Measurements from ENCODE around the gene ATRX.
"Not testable (repeated sequence)": the region's sequence is repeated elsewhere in the genome, so short reads cannot be mapped to it uniquely, and the experiment has no call there.

The ATRX gene

DNA sequence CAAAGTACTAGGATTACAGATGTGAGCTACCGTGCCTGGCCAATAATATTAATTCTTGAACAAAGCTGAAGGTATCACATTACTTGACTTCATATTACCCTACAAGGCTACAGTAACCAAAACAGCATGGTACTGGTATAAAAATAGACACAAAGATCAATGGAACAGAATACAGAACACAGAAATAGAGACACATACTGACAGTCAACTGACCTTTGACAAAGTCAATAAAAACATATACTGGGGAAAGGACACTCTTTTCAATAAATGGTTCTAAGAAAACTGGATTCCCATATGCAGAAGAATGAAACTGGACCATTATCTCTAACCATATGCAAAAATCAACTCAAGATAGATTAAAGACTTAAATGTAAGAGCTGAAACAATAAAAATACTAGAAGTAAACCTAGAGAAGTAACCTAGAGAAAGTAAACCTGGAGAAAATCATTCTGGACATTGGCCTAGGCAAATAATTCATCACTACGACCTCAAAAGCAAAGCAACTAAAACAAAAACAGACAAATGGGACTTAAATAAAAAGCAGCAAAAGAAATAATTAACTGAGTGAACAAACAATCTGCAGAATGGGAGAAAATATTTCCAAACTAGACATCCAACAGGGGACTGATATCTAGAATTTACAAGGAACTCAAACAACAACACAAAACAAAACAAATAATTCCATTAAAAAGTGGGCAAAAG, 182.2 kb downstream of the ATRX start:
- DNase-seq = no peak

DNA sequence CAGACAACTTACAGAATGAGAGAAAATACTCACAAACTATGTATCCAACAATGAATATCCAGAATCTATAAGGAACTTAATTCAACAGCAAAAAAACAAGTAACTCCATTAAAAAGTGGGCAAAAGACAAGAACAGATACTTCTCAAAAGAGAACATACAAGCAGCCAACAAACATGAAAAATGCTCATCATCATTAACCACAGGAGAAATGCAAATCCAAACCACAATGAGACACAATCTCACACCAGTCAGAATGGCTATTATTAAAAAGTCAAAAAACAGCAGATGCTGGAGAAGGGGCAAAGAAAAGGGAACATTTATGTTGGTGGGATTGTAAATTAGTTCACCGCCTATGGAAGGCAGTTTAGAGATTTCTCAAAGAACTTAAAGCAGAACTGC, 188.5 kb downstream of the ATRX start:
- no peak for DNase-seq

DNA sequence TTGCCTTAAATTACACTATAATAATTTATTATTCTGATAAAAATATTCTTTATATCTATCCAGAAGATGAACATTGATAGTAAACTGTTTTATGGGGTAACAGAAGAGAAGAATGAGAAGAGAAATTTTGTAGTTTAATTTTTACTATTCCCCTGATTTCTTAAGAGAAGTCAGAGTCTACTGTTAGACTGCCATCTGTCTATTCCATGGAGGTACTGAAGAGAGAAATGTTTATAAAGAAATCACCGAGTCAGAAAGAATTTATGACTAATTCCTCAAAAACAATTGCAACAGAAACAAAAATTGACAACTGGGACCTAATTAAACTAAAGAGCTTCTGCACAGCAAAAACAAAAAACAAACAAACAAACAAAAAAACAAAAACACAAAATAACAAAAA, 188.9 kb downstream of the ATRX start:
- DNase-seq = no peak

DNA sequence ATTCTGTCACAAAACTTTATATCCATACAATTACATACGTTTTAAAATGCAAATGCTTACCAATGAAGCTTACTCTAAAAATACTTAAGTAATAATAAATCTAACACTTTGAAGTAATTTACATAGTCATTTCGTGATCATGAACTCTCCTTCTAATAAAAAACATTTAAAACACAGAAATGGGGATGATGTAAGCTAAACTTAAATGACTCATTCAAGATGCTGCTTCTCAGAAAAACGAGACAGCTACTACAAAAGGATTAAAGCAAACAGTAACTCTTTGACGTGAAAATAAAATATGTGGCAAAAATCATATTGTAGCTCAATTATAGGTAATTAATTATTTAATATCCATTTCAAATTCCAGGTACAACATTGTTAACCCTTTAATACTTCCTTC, 190.2 kb downstream of the ATRX start:
- no peak for DNase-seq

DNA sequence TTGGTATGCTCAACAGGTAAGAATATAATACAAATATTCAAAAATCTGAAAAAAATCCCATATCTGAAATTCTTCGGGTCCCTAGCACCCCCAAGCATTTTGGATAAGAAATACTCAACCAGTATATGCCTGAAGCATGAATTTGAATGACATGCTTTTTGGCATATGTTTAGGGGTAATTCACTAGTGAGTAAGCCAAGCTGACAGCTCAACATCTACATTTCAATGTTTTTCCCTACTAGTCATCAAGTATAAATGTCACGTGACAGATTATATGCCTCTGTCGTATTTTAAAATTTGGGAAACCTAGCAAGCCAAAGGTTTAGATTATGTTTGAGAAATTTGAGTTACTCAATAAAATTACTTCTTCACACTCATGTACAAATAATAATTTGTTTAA, 213.7 kb downstream of the ATRX start:
- DNase-seq = no peak

DNA sequence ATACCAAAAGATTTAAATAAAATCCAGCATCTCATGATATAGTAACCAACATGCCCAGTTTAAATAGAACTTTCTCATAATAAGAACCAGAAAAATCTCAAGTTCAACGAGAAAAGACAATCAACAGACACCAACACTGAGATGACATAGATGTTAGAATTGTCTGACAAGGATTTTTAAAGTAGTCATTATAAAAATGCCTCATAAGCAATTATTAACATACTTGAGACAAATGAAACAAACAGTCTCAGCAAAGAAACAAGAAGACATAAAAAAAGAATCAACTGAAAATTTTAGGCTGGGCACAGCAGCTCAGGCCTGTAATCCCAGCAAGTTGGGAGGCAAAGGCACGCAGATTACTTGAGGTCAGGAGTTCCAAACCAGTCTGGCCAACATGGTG, 220.7 kb downstream of the ATRX start:
- no peak for DNase-seq

DNA sequence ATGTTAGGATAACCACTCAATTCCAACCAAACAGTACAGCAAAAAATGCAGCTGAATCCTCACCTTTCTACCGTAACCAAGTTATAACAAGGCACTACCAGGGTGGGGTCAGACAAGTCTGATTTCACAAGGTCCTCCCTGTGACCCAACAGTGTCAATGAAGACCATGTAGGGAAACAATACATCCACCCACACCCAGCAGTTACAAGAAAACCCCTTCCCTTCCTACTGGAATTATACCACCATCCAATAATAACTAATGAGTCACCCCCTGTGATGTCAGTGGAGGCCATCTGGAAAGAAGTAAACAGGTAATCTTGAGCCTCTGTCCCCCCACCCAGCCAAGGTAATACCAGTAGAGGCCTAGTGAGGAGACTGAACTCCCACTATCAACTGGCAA, 221.2 kb downstream of the ATRX start:
- no peak for DNase-seq

DNA sequence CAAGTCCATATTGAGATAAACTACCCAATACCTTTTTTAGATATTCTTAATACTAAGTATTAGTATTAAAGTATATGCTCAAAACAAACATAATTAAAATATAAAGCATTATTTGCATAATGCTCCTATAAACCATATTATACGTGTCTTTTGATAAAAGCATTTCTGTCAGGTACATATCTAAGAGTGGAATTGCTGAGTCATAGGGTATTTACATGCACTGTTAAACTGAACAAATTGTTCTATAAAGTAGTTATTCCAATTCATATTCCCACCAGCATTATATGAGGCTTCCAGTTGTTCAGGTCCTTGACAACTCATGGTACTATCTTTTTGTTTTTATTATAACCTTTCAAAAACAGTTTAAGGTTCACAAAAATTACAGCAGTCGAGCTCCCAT, 224.6 kb downstream of the ATRX start:
- DNase-seq = no peak

DNA sequence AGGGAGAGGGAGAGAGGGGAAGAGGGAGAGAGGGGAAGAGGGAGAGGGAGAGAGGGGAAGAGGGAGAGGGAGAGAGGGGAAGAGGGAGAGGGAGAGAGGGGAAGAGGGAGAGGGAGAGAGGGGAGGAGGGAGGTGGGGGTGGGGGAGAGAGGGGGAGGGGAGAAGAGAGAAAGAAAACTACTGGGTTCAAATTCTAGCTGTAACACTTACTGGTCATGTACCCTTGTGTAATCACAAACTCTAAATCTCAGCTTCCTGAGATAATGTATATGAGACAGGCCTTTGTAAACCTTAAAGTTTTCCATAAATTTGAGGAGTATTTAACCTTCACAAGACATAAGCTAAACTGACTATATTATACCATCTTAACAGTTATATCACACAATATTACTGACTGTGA, 229.7 kb downstream of the ATRX start:
- DNase-seq = no peak

DNA sequence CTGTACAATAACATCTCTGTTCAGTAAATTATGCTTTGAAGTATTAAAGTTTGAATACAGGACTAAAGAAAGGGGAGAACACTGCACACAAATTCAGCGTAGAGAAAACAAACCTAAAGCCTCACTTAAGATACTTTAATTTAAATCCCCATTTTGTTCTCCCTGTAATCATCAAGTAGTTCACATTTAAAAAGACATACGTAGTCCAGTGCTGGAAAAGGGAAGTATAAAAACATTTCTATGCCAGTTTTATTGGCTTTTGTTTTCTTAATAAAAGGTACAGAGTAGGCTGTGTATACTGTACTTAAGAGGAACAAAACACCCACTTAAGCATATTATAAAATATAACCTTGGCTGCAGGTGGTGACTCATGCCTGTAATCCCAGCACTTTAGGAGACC, 237.3 kb downstream of the ATRX start:
- no peak for DNase-seq

DNA sequence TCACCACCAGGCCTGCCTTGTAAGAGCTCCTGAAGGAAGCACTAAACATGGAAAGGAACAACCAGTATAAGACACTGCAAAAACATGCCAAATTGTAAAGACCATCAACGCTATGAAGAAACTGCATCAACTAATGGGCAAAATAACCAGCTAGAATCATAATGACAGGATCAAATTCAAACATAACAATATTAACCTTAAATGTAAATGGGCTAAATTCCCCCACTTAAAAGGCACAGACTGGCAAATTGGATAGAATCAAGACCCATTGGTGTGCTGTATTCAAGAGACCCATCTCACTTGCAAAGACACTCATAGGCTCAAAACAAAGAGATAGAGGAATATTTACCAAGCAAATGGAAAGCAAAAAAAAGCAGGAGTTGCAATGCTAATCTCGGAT, 246.2 kb downstream of the ATRX start:
- not testable (repeated sequence) for DNase-seq

DNA sequence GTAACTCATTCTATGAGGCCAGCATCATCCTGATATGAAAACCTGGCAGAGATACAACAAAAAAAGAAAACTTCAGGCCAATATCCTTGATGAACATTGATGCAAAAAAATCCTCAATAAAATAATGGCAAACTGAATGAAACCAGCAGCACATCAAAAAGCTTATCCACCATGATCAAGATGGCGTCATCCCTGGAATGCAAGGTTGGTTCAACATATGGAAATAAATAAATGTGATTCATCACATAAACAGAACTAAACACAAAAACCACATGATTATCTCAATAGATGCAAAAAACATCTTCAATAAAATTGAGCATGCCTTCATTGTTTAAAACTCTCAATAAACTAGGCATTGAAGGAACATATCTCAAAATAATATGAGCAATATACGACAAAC, 254.8 kb downstream of the ATRX start:
- not testable (repeated sequence) for DNase-seq

DNA sequence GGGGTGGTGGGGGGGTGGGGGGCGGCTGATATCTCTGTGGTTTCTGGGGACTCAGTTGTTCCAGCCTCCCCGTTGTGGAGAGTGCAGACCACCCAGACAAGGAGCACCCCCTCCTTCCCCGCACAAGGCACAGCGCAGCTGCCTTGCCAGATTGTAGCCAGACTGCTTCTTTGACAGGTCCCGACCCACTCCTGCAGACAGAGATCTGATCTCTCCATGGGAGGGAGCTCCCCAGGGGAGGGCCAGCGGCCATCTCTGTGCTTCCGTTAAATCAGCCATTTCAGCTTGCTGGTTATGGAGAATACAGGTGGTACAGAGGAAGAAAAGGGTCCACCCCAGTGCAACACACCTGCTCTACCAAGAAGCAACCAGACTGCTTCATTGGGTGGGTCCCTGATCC, 258.0 kb downstream of the ATRX start:
- DNase-seq = no peak

DNA sequence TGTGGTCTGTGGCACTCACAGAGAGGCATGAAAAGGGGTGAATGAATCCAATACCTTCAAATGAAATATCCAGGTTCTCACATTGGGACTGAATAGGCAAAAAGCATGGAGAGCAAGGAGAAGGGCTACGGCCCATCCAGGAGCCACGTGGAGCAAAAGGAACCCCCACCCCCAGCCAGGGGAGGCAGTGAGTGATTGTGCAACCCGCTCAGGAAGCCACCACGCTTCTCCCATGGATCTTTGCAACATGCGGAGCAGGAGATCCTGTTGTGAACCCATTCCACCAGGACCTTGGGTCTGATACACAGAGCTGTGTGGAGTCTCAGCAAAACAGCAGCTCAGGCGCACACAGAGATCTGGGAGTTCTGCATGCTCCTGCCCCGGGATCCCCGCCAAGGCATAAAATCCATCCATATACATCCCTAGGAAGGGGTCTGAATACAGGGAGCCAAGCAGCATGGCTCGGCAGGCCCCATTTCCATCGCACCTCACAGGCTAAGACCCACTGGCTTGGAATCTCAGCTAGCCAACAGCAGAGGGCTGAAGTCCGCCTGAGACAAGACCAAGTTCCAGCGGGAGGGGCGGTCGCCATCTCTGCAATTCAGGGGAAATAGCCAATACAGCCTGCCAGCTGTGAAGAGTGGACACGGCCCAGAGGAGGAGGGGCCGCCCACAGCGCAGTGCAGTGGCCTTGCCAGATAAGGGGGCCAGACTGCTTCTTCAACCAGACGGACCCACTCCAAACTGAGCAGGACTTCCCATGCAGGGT, 258.6 kb downstream of the ATRX start:
- DNase-seq = peak in 1 of 2 donors; percentile 19

DNA sequence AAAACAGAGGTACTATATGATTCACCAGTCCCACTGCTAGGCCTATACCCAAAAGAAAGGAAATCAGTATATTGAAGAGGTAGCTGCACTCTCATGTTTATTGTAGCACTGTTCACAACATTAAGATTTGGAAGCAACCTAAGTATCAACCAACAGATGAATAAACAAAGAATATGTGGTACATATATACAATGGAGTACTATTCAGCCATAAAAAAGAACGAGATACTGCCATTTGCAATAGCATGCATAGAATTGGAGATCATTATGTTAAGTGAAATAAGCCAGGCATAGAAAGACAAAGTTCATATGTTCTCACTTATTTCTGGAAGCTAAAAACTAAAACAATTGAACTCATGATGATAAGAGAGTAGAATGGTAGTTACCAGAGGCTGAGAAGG, 266.3 kb downstream of the ATRX start:
- DNase-seq = no peak

DNA sequence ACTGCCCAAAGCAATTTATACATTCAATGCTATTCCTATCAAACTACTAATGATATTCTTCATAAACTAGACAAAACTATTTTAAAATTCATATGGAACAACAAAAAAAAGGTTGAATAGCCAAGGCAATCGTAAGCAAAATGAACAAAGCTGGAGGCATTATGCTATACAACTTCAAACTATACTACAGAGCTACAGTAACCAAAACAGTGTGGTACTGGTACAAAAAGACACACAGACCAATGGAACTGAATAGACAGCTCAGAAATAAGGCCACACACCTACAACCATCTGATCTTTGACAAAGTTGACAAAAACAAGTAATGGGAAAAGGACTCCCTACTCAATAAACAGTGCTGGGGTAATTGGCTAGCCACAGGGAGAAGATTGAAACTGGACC, 271.8 kb downstream of the ATRX start:
- no peak for DNase-seq

DNA sequence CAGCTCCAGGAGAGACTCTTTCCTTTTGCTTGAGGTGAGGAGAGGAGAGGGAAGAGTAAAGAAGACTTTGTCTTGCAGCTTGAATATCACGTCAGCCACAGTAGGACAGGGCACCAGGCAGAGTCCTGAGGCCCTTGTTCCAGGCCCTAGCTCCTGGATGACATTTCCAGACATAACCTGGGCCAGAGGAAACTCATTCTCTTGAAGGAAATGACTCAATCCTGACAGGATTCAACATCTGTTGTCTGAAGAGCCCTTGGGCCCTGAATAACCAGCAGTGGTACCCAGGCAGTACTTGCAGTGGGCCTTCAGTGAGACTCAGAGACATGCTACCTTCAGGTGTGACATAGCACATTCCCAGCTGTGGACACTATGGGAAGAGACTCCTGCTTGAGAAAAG, 276.0 kb downstream of the ATRX start:
- no peak for DNase-seq

DNA sequence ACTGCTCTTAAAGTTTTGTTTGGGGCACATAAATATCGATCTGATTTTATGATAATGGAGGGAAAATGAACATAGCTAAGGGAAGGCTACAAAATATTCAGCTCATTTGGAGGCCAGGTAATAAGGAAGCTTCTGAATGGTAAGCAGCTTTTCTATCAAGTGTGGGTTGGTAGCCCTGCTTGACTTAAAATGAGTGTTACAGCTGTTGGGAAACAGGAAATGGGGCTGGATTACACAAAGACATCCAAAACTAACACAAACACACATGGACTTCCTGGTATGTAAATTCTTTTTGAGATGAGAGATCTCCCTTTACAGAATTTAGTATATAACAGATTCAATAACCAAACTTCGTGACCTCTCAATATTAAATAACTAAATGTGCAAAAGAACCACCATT, 280.8 kb downstream of the ATRX start:
- no peak for DNase-seq

DNA sequence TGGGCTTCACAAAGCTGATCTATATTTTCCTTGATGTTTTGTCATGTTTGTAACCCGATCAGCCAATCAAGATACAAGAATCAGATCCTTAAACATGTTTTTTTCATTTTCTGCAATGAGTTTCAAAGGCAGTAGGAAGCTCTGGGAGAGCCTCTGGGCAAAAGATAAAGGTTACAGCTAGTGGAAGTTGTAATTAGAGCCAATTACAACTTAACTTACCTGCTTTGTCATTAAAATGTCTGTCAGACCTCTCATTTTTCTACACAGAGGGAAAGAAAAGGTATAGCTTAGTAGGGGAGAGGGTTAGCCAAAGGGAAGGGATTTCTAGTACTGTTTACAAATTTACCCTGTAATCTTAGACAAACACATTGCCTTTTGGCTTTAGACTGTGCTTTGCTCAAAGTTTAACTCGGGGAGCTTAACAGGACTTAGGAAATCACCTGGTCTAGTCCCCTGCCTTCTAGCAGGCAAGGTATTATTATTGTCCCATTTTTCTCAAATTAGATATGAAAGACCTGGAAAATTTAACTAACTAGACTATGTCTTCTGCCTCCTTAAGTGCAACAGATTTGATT, 283.0 kb downstream of the ATRX start:
- DNase-seq = no peak

DNA sequence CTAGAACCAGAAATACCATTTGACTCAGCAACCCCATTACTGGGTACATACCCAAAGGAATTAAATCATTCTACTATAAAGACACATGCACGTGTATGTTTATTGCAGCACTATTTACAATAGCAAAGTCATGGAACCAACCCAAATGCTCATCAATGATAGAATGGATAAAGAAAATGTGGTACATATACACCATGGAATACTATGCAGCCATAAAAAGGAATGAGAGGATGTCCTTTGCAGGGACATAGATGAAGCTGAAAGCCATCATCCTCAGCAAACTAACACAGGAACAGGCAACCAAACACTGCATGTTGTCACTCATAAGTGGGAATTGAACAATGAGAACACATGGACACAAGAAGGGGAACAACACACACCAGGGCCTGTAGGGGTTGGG, 285.9 kb downstream of the ATRX start:
- DNase-seq = not testable (repeated sequence)

DNA sequence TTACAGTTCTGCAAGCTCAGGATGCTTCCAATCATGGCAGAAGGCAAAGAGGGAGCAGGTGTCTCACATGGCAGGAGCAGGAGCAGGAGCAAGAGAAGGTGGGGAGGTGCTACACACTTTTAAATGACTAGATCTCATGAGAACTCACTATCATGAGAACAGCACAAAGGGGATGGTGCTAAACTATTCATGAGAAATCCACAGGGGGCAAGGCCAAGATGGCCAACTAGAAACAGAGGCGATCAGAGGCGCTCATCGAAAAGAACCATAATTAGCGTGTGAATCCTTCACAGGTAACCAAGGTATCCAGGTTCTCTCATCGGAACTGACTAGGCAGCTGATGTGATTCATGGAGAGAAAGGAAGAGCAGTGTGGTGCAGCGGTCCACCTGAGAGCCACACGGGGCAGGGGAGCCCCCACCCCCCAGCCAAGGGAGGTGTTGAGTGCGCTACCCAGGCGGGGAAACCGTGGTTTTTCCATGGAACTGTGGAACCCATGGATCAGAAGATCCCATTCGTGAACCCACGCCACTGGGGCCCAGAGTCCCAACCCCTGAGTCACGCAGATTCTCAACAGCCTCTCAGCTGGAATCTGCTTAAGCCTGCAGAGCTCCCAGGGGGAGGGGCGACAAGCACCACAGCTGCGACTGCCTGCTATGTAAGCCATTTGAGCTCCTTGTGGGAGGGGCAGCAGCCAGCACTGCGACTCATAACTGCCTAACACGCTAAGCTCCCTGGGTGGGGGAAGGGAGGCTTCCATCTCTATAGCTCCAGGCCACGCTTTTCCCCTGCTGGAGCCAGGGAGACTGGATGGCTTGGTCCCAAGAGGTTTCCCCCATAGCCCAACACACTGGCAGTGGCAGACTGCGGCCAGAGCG, 292.1 kb downstream of the ATRX start:
- no peak for DNase-seq

DNA sequence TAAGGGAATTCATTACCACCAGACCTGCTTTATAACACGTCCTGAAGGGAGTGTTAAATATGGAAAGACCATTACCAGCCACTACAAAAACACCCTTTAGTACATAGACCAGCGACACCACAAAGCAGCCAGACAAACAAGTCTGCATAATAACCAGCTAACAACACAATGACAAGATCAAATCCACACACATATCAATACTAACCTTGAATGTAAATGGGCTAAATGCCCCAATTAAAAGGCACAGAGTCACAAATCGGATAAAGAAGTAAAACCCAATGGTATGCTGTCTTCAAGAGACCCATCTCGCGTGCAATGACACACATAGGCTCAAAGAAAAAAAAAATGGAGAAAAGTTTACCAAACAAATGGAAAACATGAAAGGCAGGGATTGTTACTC, 302.0 kb downstream of the ATRX start:
- DNase-seq = no peak

DNA sequence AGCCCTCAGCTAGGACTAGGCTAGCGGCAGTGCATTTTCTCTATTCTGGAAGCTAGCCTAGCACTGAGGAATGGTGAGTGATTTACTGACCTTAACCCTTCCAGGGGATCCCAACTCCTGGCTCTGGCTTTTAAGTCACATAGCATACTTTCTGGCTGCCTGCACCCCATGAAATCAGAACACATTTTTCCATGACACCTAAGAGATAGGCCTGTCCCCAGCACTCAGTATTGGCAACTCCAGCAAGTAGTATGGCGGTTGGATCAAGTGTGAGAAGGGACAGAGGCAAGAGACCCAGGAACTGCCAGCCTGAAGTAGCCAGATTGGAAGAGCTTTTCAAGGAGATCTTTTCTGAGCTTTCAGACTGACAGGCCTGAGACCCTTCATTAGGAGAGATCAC, 330.6 kb downstream of the ATRX start:
- no peak for DNase-seq
